K562 (cell line): ENCODE data around the gene CRACDL.

Source experiments
- BRF2 ChIP-seq: IDR thresholded peaks from 3 replicates; pipeline ENCODE4 v1.6.1; 2011; ENCODE audit warnings: borderline replicate concordance, mild to moderate bottlenecking; ENCODE audit not compliant: insufficient read length, insufficient read depth
- E4F1 ChIP-seq: fragments of 250-450 bp; sonication (Bioruptor Pico); IDR thresholded peaks from 2 replicates; pipeline ENCODE4 v1.5.0; 2021; ENCODE audit warnings: mild to moderate bottlenecking, borderline replicate concordance
- EZH2 ChIP-seq: IDR thresholded peaks from 2 replicates; pipeline ENCODE4 v1.6.1; 2012; ENCODE audit warnings: low read depth, mild to moderate bottlenecking, inconsistent platforms, low read length, borderline replicate concordance
- HIVEP1 ChIP-seq: fragments of 250-450 bp; sonication (Bioruptor Pico); IDR thresholded peaks from 2 replicates; pipeline ENCODE4 v1.4.0; 2020; ENCODE audit warnings: mild to moderate bottlenecking
- IRF1 ChIP-seq: sonication (generic); formaldehyde crosslinking; IDR thresholded peaks from 2 replicates; pipeline ENCODE4 v1.8.0; 2022; ENCODE audit warnings: missing genetic modification reagents, mild to moderate bottlenecking, borderline replicate concordance
- MXD1 ChIP-seq: fragments of 250-450 bp; sonication (Bioruptor Pico); IDR thresholded peaks from 2 replicates; pipeline ENCODE4 v1.8.0; 2021; ENCODE audit warnings: borderline replicate concordance, mild to moderate bottlenecking, moderate library complexity; ENCODE audit not compliant: poor library complexity, severe bottlenecking
- PHF8 ChIP-seq: fragments of 200-600 bp; sonication (generic); IDR thresholded peaks from 2 replicates; pipeline ENCODE4 v1.6.1; 2012; ENCODE audit warnings: mixed run types, mild to moderate bottlenecking, inconsistent platforms, low read length, moderate library complexity, borderline replicate concordance
- POLR2AphosphoS5 ChIP-seq: IDR thresholded peaks from 2 replicates; pipeline ENCODE4 v1.6.1; 2011; ENCODE audit warnings: mild to moderate bottlenecking, low read depth, low read length, moderate library complexity; ENCODE audit not compliant: control insufficient read depth, insufficient read depth
- TBL1XR1 ChIP-seq, 2 experiments: IDR thresholded peaks; 2 replicates each; pipeline ENCODE4 v1.6.1; 2012; ENCODE audit warnings: improper control_type of control experiment in 2 of 2, low read length in 2 of 2, mild to moderate bottlenecking in 1 of 2
- TCF7 ChIP-seq: sonication (generic); IDR thresholded peaks from 2 replicates; pipeline ENCODE4 v1.6.1; 2016; ENCODE audit warnings: antibody characterized with exemption, borderline replicate concordance
- ZFP36 ChIP-seq: fragments of 150-350 bp; IDR thresholded peaks from 2 replicates; pipeline ENCODE4 v1.6.1; 2018; ENCODE audit warnings: low read length, low read depth; ENCODE audit not compliant: partially characterized antibody
- ZFX ChIP-seq: sonication (generic); formaldehyde crosslinking; IDR thresholded peaks from 2 replicates; pipeline ENCODE4 v1.8.0; 2022; ENCODE audit warnings: mild to moderate bottlenecking, missing genetic modification reagents, moderate library complexity

- no peak for TF ChIP-seq TBL1XR1 (IDR thresholded peaks at IDR 0.05; ENCODE audit: low read length in 2 of 2)
- no peak for TF ChIP-seq POLR2AphosphoS5
- no peak for TF ChIP-seq E4F1 (CRISPR knock-in tag)
- TF ChIP-seq MXD1 (CRISPR knock-in tag), result no peak
- TF ChIP-seq HIVEP1, result no peak
- TF ChIP-seq ZFX (CRISPR knock-in tag), result no peak
- TF ChIP-seq ZFP36, result no peak
- TF ChIP-seq TCF7, result no peak
- TF ChIP-seq BRF2, result no peak
- no peak for TF ChIP-seq PHF8
- TF ChIP-seq EZH2, result no peak
- TF ChIP-seq IRF1 (CRISPR knock-in tag), result no peak
Measured at GRCh38 chr2:98931596-98931995, 4.4 kb downstream of the CRACDL start.
